HG03103 (cell line): ENCODE measurements around the gene NECTIN4.
A peak's percentile ranks its signal among the peaks of the same experiment; 100 is the strongest.

Experiments used
- ATAC-seq: cut with Tn5 transposase; IDR thresholded peaks from one replicate; pipeline ENCODE4 v1.9.1; 2021; ENCODE audit warnings: low read depth; ENCODE audit not compliant: unreplicated experiment

NECTIN4 gene

GRCh38 chr1:161113915-161114314, 24.6 kb upstream of the NECTIN4 start:
- no peak for ATAC-seq

- ATAC-seq, result no peak
Observed at GRCh38 chr1:161111527-161111926, 22.2 kb upstream of the NECTIN4 start.

- no peak for ATAC-seq
Observed at GRCh38 chr1:161111117-161111516, 21.8 kb upstream of the NECTIN4 start.

- ATAC-seq, result no peak
Observed at GRCh38 chr1:161106431-161106830, 17.1 kb upstream of the NECTIN4 start.

GRCh38 chr1:161100556-161100955, 11.2 kb upstream of the NECTIN4 start:
- no peak for ATAC-seq

- no peak for ATAC-seq
Observed at GRCh38 chr1:161099090-161099802, 9.9 kb upstream of the NECTIN4 start.

- ATAC-seq, result peak; percentile 60
Observed at GRCh38 chr1:161098210-161099068, 9.1 kb upstream of the NECTIN4 start, which contains the start of gene KLHDC9. Gene KLHDC9 (plus strand): TSS chr1:161098361. CDS start chr1:161098536, 175 bp downstream.

- no peak for ATAC-seq
Observed at GRCh38 chr1:161096530-161096929, 7.2 kb upstream of the NECTIN4 start.

- ATAC-seq, result no peak
Observed at GRCh38 chr1:161096015-161096414, 6.7 kb upstream of the NECTIN4 start.

GRCh38 chr1:161095230-161095629, 5.9 kb upstream of the NECTIN4 start:
- ATAC-seq, result no peak

- ATAC-seq, result no peak
Observed at GRCh38 chr1:161094481-161094880, 5.1 kb upstream of the NECTIN4 start.

GRCh38 chr1:161092621-161093028, 3.3 kb upstream of the NECTIN4 start:
- ATAC-seq, result no peak

- no peak for ATAC-seq
Observed at GRCh38 chr1:161091796-161092507, 2.6 kb upstream of the NECTIN4 start.

GRCh38 chr1:161091093-161091492, 1.7 kb upstream of the NECTIN4 start:
- ATAC-seq, result no peak

GRCh38 chr1:161090617-161091016, 1.3 kb upstream of the NECTIN4 start:
- ATAC-seq, result no peak

GRCh38 chr1:161089938-161090337, 580 bp upstream of the NECTIN4 start:
- no peak for ATAC-seq

GRCh38 chr1:161088587-161089110, 709 bp downstream of the NECTIN4 start:
- ATAC-seq, result no peak

GRCh38 chr1:161086457-161086856, 2.9 kb downstream of the NECTIN4 start:
- ATAC-seq, result no peak

GRCh38 chr1:161085165-161085564, 4.2 kb downstream of the NECTIN4 start:
- no peak for ATAC-seq

GRCh38 chr1:161084597-161084988, 4.8 kb downstream of the NECTIN4 start:
- ATAC-seq, result no peak
